Right atrium auricular region (tissue), 2 donors: Measurements from ENCODE around the gene GUCD1. TPM values are rescaled to one million over a fixed set of nuclear protein-coding genes. Genes with fewer than 3 reads are reported as not detected.
"Not testable (repeated sequence)": the region's sequence is repeated elsewhere in the genome, so short reads cannot be mapped to it uniquely, and the experiment has no call there.

Experiments used
- DNase-seq: peaks from one replicate; pipeline ENCODE4 v3.0.0-alpha.2; 2019; ENCODE audit warnings: low spot score
- H3K27ac ChIP-seq, 2 donors: fragments of 200-600 bp; sonication (generic); 1 replicate in 1 of 2; 2 replicates in 1 of 2; pipeline ENCODE4 v1.5.1; 2016 to 2019
- H3K27me3 ChIP-seq, 2 donors: fragments of 200-600 bp; sonication (generic); one replicate each; pipeline versions ENCODE4 v1.5.1 to v1.6.0; 2017 to 2019
- H3K36me3 ChIP-seq: fragments of 200-600 bp; sonication (generic); one replicate; pipeline ENCODE4 v1.5.1; 2016
- H3K4me1 ChIP-seq, 2 donors: fragments of 200-600 bp; sonication (generic); one replicate each; pipeline versions ENCODE4 v1.5.1 to v1.6.0; 2017 to 2019
- H3K4me3 ChIP-seq, 2 donors: fragments of 200-600 bp; sonication (generic); 1 replicate in 1 of 2; 2 replicates in 1 of 2; pipeline ENCODE4 v1.5.1; 2017 to 2019; ENCODE audit warnings: mild to moderate bottlenecking in 1 of 2, moderate library complexity in 1 of 2
- H3K9me3 ChIP-seq, 2 donors: fragments of 200-600 bp; sonication (generic); one replicate each; pipeline ENCODE4 v1.5.1; 2019
- CTCF ChIP-seq, 2 donors: fragments of 200-600 bp; sonication (generic); IDR thresholded peaks; one replicate each; pipeline ENCODE4 v1.5.1; 2019; ENCODE audit warnings: antibody characterized with exemption in 2 of 2
- total RNA-seq, 2 donors: library from RNA; depleted of rRNA; stranded (reverse); fragments of >200 nt; gene quantifications; one replicate each; pipeline ENCODE4 v1.1.0, GENCODE V29; 2016

GUCD1 gene
- total RNA-seq, 2 donors from 2014 or later, result 132 to 147 TPM

- DNase-seq, result no peak
- no peaks in the 10 kb centered on the region for H3K27me3 ChIP-seq
- TF ChIP-seq CTCF (IDR thresholded peaks at IDR 0.05), result no peak
- H3K27ac ChIP-seq, result peak overlapping the region; percentile 14 to 40
- H3K9me3 ChIP-seq, result no peaks in the 10 kb centered on the region
- peaks cover 65% of the 10 kb centered on the region for H3K36me3 ChIP-seq
- H3K4me3 ChIP-seq, result no peak overlapping the region
- H3K4me1 ChIP-seq, result peaks cover 0 to 44% of the 10 kb centered on the region in 2 donors
These were observed 13.0 kb downstream of the GUCD1 start for GRCh38 chr22:24541681-24542515.

- DNase-seq, result no peak
- Histone ChIP-seq H3K27me3 (no peaks in the 10 kb centered on the region), H3K4me1 (peaks cover 0 to 41% of the 10 kb centered on the region in 2 donors), H3K36me3 (peaks cover 55% of the 10 kb centered on the region), H3K4me3 (no peak overlapping the region), H3K27ac (no peak overlapping the region), H3K9me3 (no peaks in the 10 kb centered on the region)
- no peak for TF ChIP-seq CTCF (IDR thresholded peaks at IDR 0.05)
These were observed 14.5 kb downstream of the GUCD1 start for GRCh38 chr22:24540470-24540869.

GRCh38 chr22:24536089-24536488, 18.8 kb downstream of the GUCD1 start:
- Histone ChIP-seq H3K27ac (no peak overlapping the region), H3K9me3 (no peaks in the 10 kb centered on the region), H3K36me3 (peaks cover 19% of the 10 kb centered on the region), H3K27me3 (no peaks in the 10 kb centered on the region), H3K4me3 (no peak overlapping the region), H3K4me1 (no peaks in the 10 kb centered on the region)
- no peak for TF ChIP-seq CTCF (IDR thresholded peaks at IDR 0.05)
- no peak for DNase-seq

- no peaks in the 10 kb centered on the region for H3K27me3 ChIP-seq
- TF ChIP-seq CTCF (IDR thresholded peaks at IDR 0.05), result no peak
- DNase-seq, result no peak
- H3K36me3 ChIP-seq, result peaks cover 12% of the 10 kb centered on the region
- H3K9me3 ChIP-seq, result no peaks in the 10 kb centered on the region
- H3K27ac ChIP-seq, result no peak overlapping the region
- H3K4me1 ChIP-seq, result no peaks in the 10 kb centered on the region
- no peak overlapping the region for H3K4me3 ChIP-seq
These were observed 19.6 kb downstream of the GUCD1 start for GRCh38 chr22:24535348-24535747.

GRCh38 chr22:24532075-24532474, 22.9 kb downstream of the GUCD1 start:
- DNase-seq, result no peak
- TF ChIP-seq CTCF (IDR thresholded peaks at IDR 0.05), result no peak
- Histone ChIP-seq H3K27ac (no peak overlapping the region), H3K27me3 (no peaks in the 10 kb centered on the region), H3K4me3 (no peak overlapping the region), H3K36me3 (no peaks in the 10 kb centered on the region), H3K4me1 (no peaks in the 10 kb centered on the region), H3K9me3 (no peaks in the 10 kb centered on the region)

- H3K27ac ChIP-seq, H3K27me3 ChIP-seq, DNase-seq, H3K36me3 ChIP-seq, H3K4me3 ChIP-seq, H3K9me3 ChIP-seq, H3K4me1 ChIP-seq: not testable (repeated sequence)
These were observed 24.0 kb downstream of the GUCD1 start for GRCh38 chr22:24530968-24531367.
